Heart right ventricle (tissue), 16 donors: ENCODE data around the gene SURF4. TPM values are rescaled to one million over a fixed set of nuclear protein-coding genes. Genes with fewer than 3 reads are reported as not detected.
A peak's percentile ranks its signal among the peaks of the same experiment; 100 is the strongest.

Source experiments
- ATAC-seq, 8 donors: fragments of 200-7000 bp; cut with Tn5 transposase; one replicate each; pipeline ENCODE4 v1.9.1; 2020; ENCODE audit warnings: mild to moderate bottlenecking in 8 of 8, moderate library complexity in 8 of 8, moderate number of reproducible peaks in 1 of 8
- DNase-seq, 2 donors: peaks; one replicate each; pipeline ENCODE4 v3.0.0-alpha.2; 2020
- H3K27ac ChIP-seq, 10 donors: fragments of 200-600 bp; sonication (generic) in 2 of 10; one replicate each; pipeline versions ENCODE4 v1.5.0 to v1.8.0; 2020 to 2022; ENCODE audit warnings: mild to moderate bottlenecking in 3 of 10
- H3K27me3 ChIP-seq, 7 donors: fragments of 200-600 bp; one replicate each; pipeline ENCODE4 v1.8.0; 2021 to 2022; ENCODE audit warnings: mild to moderate bottlenecking in 2 of 7
- H3K36me3 ChIP-seq, 9 donors: fragments of 200-600 bp; sonication (generic) in 1 of 9; one replicate each; pipeline versions ENCODE4 v1.5.0 to v1.8.0; 2020 to 2022; ENCODE audit warnings: mild to moderate bottlenecking in 2 of 9
- H3K4me1 ChIP-seq, 9 donors: fragments of 200-600 bp; sonication (generic) in 1 of 9; one replicate each; pipeline versions ENCODE4 v1.5.0 to v1.8.0; 2020 to 2022; ENCODE audit warnings: mild to moderate bottlenecking in 4 of 9
- H3K4me3 ChIP-seq, 10 donors: fragments of 200-600 bp; sonication (generic) in 2 of 10; one replicate each; pipeline versions ENCODE4 v1.5.0 to v1.8.0; 2020 to 2022; ENCODE audit warnings: mild to moderate bottlenecking in 7 of 10, moderate library complexity in 2 of 10
- H3K9me3 ChIP-seq, 11 donors: fragments of 200-600 bp in 10 of 11; sonication (generic) in 2 of 11; one replicate each; pipeline versions ENCODE4 v1.5.0 to v1.8.0; 2013 to 2022; ENCODE audit warnings: mild to moderate bottlenecking in 2 of 11, control low read depth in 1 of 11, moderate library complexity in 1 of 11
- CTCF ChIP-seq, 9 donors: fragments of 200-600 bp; sonication (generic) in 2 of 9; IDR thresholded peaks; one replicate each; pipeline versions ENCODE4 v1.5.0 to v1.8.0; 2021 to 2022; ENCODE audit warnings: antibody characterized with exemption in 9 of 9, mild to moderate bottlenecking in 5 of 9, moderate library complexity in 1 of 9
- WGBS, 2 donors: extraction: QIAGEN DNeasy Blood & Tissue Kit; methylation state at CpG; one replicate each; pipeline ENCODE4 v1.1.7; 2013; ENCODE audit warnings: inconsistent platforms in 1 of 2; 5-methylcytosine and 5-hydroxymethylcytosine counted together
- intact Hi-C, 10 donors: fragments of 100-400 bp; cut with DNase I; formaldehyde crosslinking; loops; one replicate each; pipeline versions ENCODE4 v1.11.1 to v1.14.2; 2022
- polyA plus RNA-seq, 2 donors: library from polyadenylated mRNA; stranded (reverse); fragments of 200-250 nt; gene quantifications; one replicate each; pipeline ENCODE4 v1.2.3, GENCODE V29; 2013
- total RNA-seq, 10 donors: library from RNA; stranded (reverse); fragmentation: NEBNext Ultra II Directional in 3 of 10; extraction: Animal tissue kit (Norgen Biotek cat#: 25700) in 3 of 10; gene quantifications; one replicate each; pipeline versions ENCODE4 v1.2.1 to v1.2.4, GENCODE V29; 2021 to 2023
- donor health status: Arrhythmogenic right ventricular cardiomyopathy.
- donor health status: ischemic (EF 13 %, LVEDD 7.1; RV severe dilation, severe dysfunction).
- donor health status: healthy with polysubstance abuse.
- donor health status: DM: no; HTN: yes; CAD: no.
- donor health status: DM: no; HTN: no; CAD: no.
- donor health status: ischemic (EF 25% LVEDD 6.9; RV normal size, moderate dysfunction).
- donor health status: ischemic (EF 25% LVEDD 5.7; RV mildly dilated, moderate dysfunction).
- donor health status: healthy.
- donor health status: DM: yes; HTN: yes; CAD: no.
- donor health status: Ischemic cardiomyopathy.
- donor health status: ischemic (EF 35%, LVEDD 5.7; RV mildly dilated, moderate dysfunction).
- donor health status: nonischemic (EF 11% LVEDD 7.7; RV severe dilation, severe dysfunction).
- donor health status: DM: yes; HTN: yes; CAD: no.
- donor health status: PGD.
- donor health status: ischemic (EF 29% LVEDD 5.4; RV normal size, mild dysfunction).
- donor health status: nonischemic (EF 23%, LVEDD 6.1; RV moderate dilation, normal function).

The SURF4 gene
- total and polyA plus RNA-seq, 12 donors = 21.5 to 113 (median 64.2) TPM

GRCh38 chr9:133375116-133375723 lies 640 bp downstream of the SURF4 start:
- TF ChIP-seq CTCF (IDR thresholded peaks at IDR 0.05) = peak in 1 of 9 donors; percentile 3
- H3K9me3 ChIP-seq = peaks cover 0 to 8% (median 0%) of the 10 kb centered on the region in 11 donors
- peak overlapping the region; percentile 78 to 100 (median 96) for H3K4me3 ChIP-seq
- peaks cover 13 to 60% (median 55%) of the 10 kb centered on the region in 9 donors for H3K4me1 ChIP-seq
- peaks cover 0 to 33% (median 11%) of the 10 kb centered on the region in 9 donors for H3K36me3 ChIP-seq
- whole genome bisulfite sequencing, 2 donors = 1% methylated on average over 31 to 39 of the region's 39 CpGs
- no peak for DNase-seq
- intact Hi-C loops = loop anchor here in 3 of 10 donors (2.0 to 5.0 kb wide), 4 partner anchors 26 to 43 kb away; partner anchors contain the start of genes REXO4 (in 2 of the 3), MED22 (in 1 of the 3), RPL7A (in 1 of the 3) and SURF6 (in 1 of the 3)
- no peaks in the 10 kb centered on the region for H3K27me3 ChIP-seq
- ATAC-seq = peak in 3 of 8 donors; percentile 0 to 8 (median 8)
- peak overlapping the region; percentile 76 to 99 (median 96) for H3K27ac ChIP-seq

GRCh38 chr9:133374612-133375115 lies 1.2 kb downstream of the SURF4 start:
- WGBS, 2 donors = 24 to 32% methylated on average over 12 of the region's 12 CpGs
- peak overlapping the region; percentile 78 to 100 (median 96) for H3K4me3 ChIP-seq
- no peaks in the 10 kb centered on the region for H3K27me3 ChIP-seq
- TF ChIP-seq CTCF (IDR thresholded peaks at IDR 0.05) = no peak
- DNase-seq (no peak), ATAC-seq (no peak)
- peaks cover 0 to 8% (median 0%) of the 10 kb centered on the region in 11 donors for H3K9me3 ChIP-seq
- H3K27ac ChIP-seq = peak overlapping the region in 8 of 10 donors; percentile 95 to 99 (median 97)
- intact Hi-C loops = loop anchor here in 3 of 10 donors (2.0 to 5.0 kb wide), 4 partner anchors 26 to 43 kb away; partner anchors contain the start of genes REXO4 (in 2 of the 3), SURF6 (in 2 of the 3), MED22 (in 1 of the 3) and RPL7A (in 1 of the 3)
- H3K4me1 ChIP-seq = peaks cover 16 to 66% (median 59%) of the 10 kb centered on the region in 9 donors
- H3K36me3 ChIP-seq = peaks cover 0 to 39% (median 16%) of the 10 kb centered on the region in 9 donors

- DNase-seq (no peak), ATAC-seq (no peak)
- H3K27me3 ChIP-seq = no peaks in the 10 kb centered on the region
- TF ChIP-seq CTCF (IDR thresholded peaks at IDR 0.05) = no peak
- 59 to 67% methylated on average over 7 of the region's 7 CpGs for WGBS, 2 donors
- intact Hi-C loops = loop anchor here in 1 of 10 donors (5.0 kb wide), 1 partner anchor 35 kb away; the partner anchor contains the start of gene SURF6
- peaks cover 26 to 91% (median 84%) of the 10 kb centered on the region in 9 donors for H3K4me1 ChIP-seq
- H3K36me3 ChIP-seq = peaks cover 0 to 59% (median 19%) of the 10 kb centered on the region in 9 donors
- peak overlapping the region in 3 of 10 donors; percentile 7 to 80 (median 27) for H3K27ac ChIP-seq
- no peak overlapping the region for H3K4me3 ChIP-seq
- peaks cover 0 to under 1% (median 0%) of the 10 kb centered on the region in 11 donors for H3K9me3 ChIP-seq
Observed at GRCh38 chr9:133372144-133372543, 3.7 kb downstream of the SURF4 start.

- DNase-seq (no peak), ATAC-seq (no peak)
- H3K9me3 ChIP-seq = no peaks in the 10 kb centered on the region
- intact Hi-C loops = loop anchor here in 1 of 10 donors (5.0 kb wide), 1 partner anchor 34 kb away; the partner anchor contains the start of gene SURF6
- TF ChIP-seq CTCF (IDR thresholded peaks at IDR 0.05) = no peak
- WGBS, 2 donors = 66 to 68% methylated on average over 12 of the region's 12 CpGs
- peak overlapping the region in 1 of 10 donors; percentile 34 for H3K4me3 ChIP-seq
- H3K27me3 ChIP-seq = no peaks in the 10 kb centered on the region
- H3K36me3 ChIP-seq = peaks cover 0 to 67% (median 25%) of the 10 kb centered on the region in 9 donors
- H3K4me1 ChIP-seq = peaks cover 26 to 87% (median 77%) of the 10 kb centered on the region in 9 donors
- peak overlapping the region in 2 of 10 donors; percentile 27 to 80 for H3K27ac ChIP-seq
Observed at GRCh38 chr9:133371261-133371711, 4.6 kb downstream of the SURF4 start.
